ENCODE data around the gene PIGQ. TPM values are rescaled to one million over a fixed set of nuclear protein-coding genes. Genes with fewer than 3 reads are reported as not detected.

Gene PIGQ
- total RNA-seq, 1 experiment from 2014 or later: 58.0 TPM

DNA sequence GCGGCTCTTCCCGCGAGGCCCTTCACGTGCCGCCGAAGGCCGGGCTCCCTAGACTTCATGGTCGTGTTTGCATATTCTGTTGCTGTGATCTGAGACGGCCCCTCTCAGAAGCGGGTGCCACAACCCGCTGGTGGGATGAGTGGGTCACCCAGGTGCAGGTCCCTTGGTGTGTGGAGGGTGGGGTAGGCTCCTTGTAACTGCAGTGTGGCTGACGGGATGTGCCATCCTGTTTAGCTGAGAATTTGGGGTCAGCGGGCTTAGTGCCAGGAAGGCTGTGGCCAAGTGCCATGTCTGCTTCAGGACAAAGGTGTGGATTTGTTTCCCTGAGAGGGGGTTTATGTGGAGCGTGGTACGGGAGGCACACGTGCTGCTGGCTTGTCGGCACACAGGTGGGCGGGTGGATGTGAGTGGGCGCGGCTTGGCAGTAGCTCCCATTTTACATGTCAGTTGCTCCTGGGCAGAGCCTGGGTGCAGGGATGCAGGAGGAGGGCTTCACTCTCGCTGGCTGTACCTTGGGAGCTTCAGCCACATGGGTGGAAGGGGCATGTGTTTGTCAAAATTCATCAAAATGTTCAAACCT is 51.8 kb downstream of the PIGQ start:
- no peak overlapping the region for H3K18ac ChIP-seq (ENCODE audit: insufficient read length, low read depth, low read length)
- H3K79me1 ChIP-seq (ENCODE audit: insufficient read depth, low read depth, low read length, poor library complexity, severe bottlenecking): no peaks in the 10 kb centered on the region
- no peak overlapping the region for H4K5ac ChIP-seq (ENCODE audit: insufficient read length, low read depth, low read length)
- no CpG with 5 or more reads among the region's 21 CpGs for WGBS (ENCODE audit: extremely low coverage, insufficient read length, low lambda C conversion rate)
- no peak overlapping the region; a peak in 1 of 5 replicates for H3K4me3 Mint-ChIP-seq
- no peaks in the 10 kb centered on the region for H4K20me1 ChIP-seq (ENCODE audit: control insufficient read depth, insufficient read depth, insufficient read length)
- no peaks in the 10 kb centered on the region for H3K9me3 ChIP-seq (ENCODE audit: control insufficient read depth, low read depth, low read length)
- H3K23ac ChIP-seq (ENCODE audit: insufficient read length, low read depth, low read length): no peak overlapping the region
- no peaks in the 10 kb centered on the region for H3K79me2 ChIP-seq (ENCODE audit: insufficient read depth, low read length)
- no peak overlapping the region for H4K91ac ChIP-seq (ENCODE audit: insufficient read length, low read depth, low read length)
- peaks cover 15 to 27% of the 10 kb centered on the region in 2 experiments for H3K4me1 Mint-ChIP-seq
- H3K9ac ChIP-seq (ENCODE audit: extremely low read depth, insufficient read length, low read length): no peak overlapping the region
- peak overlapping the region in 1 of 3 experiments; percentile 86; a peak in 2 of 7 replicates for H3K27ac Mint-ChIP-seq
- H2BK120ac ChIP-seq (ENCODE audit: low read depth, low read length, poor library complexity, severe bottlenecking): no peak overlapping the region
- no peak overlapping the region for H2BK15ac ChIP-seq (ENCODE audit: low read depth, low read length)
- no peak overlapping the region for H2BK5ac ChIP-seq (ENCODE audit: insufficient read length, low read length)
- no peak overlapping the region for H2AK5ac ChIP-seq (ENCODE audit: insufficient read length, low read length)
- H3K4me2 ChIP-seq (ENCODE audit: insufficient read depth, insufficient read length, low read length): no peak overlapping the region
- no peak overlapping the region for H2BK20ac ChIP-seq (ENCODE audit: low read depth, low read length, poor library complexity, severe bottlenecking)
- no peaks in the 10 kb centered on the region for H3K9me3 Mint-ChIP-seq
- no peaks in the 10 kb centered on the region for H3K27me3 ChIP-seq (ENCODE audit: insufficient read depth, low read length)
- H3K4me1 ChIP-seq (ENCODE audit: insufficient read depth, low read length): no peaks in the 10 kb centered on the region; the same call in 1 of the 2 replicates
- H3K14ac ChIP-seq (ENCODE audit: insufficient read depth, low read length): no peak overlapping the region; the same call in 1 of the 2 replicates
- no peak overlapping the region for H3K27ac ChIP-seq (ENCODE audit: insufficient read length, low read depth, low read length)
- H2AFZ ChIP-seq (ENCODE audit: low read length): no peak overlapping the region
- TF ChIP-seq, protein P1, sequence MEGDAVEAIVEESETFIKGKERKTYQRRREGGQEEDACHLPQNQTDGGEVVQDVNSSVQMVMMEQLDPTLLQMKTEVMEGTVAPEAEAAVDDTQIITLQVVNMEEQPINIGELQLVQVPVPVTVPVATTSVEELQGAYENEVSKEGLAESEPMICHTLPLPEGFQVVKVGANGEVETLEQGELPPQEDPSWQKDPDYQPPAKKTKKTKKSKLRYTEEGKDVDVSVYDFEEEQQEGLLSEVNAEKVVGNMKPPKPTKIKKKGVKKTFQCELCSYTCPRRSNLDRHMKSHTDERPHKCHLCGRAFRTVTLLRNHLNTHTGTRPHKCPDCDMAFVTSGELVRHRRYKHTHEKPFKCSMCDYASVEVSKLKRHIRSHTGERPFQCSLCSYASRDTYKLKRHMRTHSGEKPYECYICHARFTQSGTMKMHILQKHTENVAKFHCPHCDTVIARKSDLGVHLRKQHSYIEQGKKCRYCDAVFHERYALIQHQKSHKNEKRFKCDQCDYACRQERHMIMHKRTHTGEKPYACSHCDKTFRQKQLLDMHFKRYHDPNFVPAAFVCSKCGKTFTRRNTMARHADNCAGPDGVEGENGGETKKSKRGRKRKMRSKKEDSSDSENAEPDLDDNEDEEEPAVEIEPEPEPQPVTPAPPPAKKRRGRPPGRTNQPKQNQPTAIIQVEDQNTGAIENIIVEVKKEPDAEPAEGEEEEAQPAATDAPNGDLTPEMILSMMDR (conservative IDR thresholded peaks at IDR 0.05): no peak
- no peak overlapping the region for H2BK12ac ChIP-seq (ENCODE audit: insufficient read length, low read depth, low read length)
- no peak overlapping the region for H3K4ac ChIP-seq (ENCODE audit: low read depth, low read length)
- no peak overlapping the region for H4K8ac ChIP-seq (replicated peaks; ENCODE audit: insufficient read length, low read depth, low read length)
- peaks cover 0 to 8% (median 0%) of the 10 kb centered on the region in 3 experiments; a peak in 2 of 7 replicates for H3K36me3 Mint-ChIP-seq (ENCODE audit: insufficient read depth in 1 of 3, low read depth in 3 of 3)
- H3K56ac ChIP-seq (ENCODE audit: insufficient read length, low read depth, low read length): no peak overlapping the region
- DNase-seq: no peak
- no peak overlapping the region for H3T11ph ChIP-seq (ENCODE audit: low read length)
- no peaks in the 10 kb centered on the region for H3K23me2 ChIP-seq (ENCODE audit: insufficient read length, low read depth, low read length, poor library complexity, severe bottlenecking)
- no peaks in the 10 kb centered on the region for H3K27me3 Mint-ChIP-seq (ENCODE audit: low read depth)
